ELR (cell line): ENCODE results near the gene SART3.
A peak's percentile ranks its signal among the peaks of the same experiment; 100 is the strongest.

ENCODE experiments used
- DNase-seq: peaks from one replicate; pipeline ENCODE4 v3.0.0-alpha.2; 2015; ENCODE audit warnings: low read depth

Gene SART3

GRCh38 chr12:108560752-108561719 lies at the start of gene SART3:
SART3 (minus strand) TSS chr12:108561173; CDS start chr12:108561154, 19 bp downstream.
- peak; percentile 94 for DNase-seq

- DNase-seq, result no peak
Observed at GRCh38 chr12:108610336-108610815, 49.4 kb upstream of the SART3 start.

GRCh38 chr12:108609537-108610335 lies 48.8 kb upstream of the SART3 start:
- DNase-seq, result no peak

- DNase-seq, result no peak
Observed at GRCh38 chr12:108608616-108609015, 47.6 kb upstream of the SART3 start.

GRCh38 chr12:108607981-108608600 lies 47.1 kb upstream of the SART3 start:
- DNase-seq, result no peak

- no peak for DNase-seq
Observed at GRCh38 chr12:108606492-108606891, 45.5 kb upstream of the SART3 start.

- no peak for DNase-seq
Observed at GRCh38 chr12:108605690-108606406, 44.9 kb upstream of the SART3 start.

GRCh38 chr12:108605000-108605689 lies 44.2 kb upstream of the SART3 start:
- DNase-seq, result peak; percentile 44

GRCh38 chr12:108604208-108604941 lies 43.4 kb upstream of the SART3 start:
- DNase-seq, result no peak

- DNase-seq, result no peak
Observed at GRCh38 chr12:108603743-108604142, 42.8 kb upstream of the SART3 start.

GRCh38 chr12:108602976-108603704 lies 42.2 kb upstream of the SART3 start:
- no peak for DNase-seq

- no peak for DNase-seq
Observed at GRCh38 chr12:108602209-108602705, 41.3 kb upstream of the SART3 start.

GRCh38 chr12:108600702-108601007 lies 39.7 kb upstream of the SART3 start:
- DNase-seq, result no peak

GRCh38 chr12:108599948-108600701 lies 39.2 kb upstream of the SART3 start:
- no peak for DNase-seq

- DNase-seq, result no peak
Observed at GRCh38 chr12:108599541-108599940, 38.6 kb upstream of the SART3 start.

GRCh38 chr12:108598553-108599250 lies 37.7 kb upstream of the SART3 start:
- DNase-seq, result no peak

- peak; percentile 14 for DNase-seq
Observed at GRCh38 chr12:108597559-108598471, 36.8 kb upstream of the SART3 start, which contains the start of gene TMEM119. TMEM119 (minus strand) TSS chr12:108598084; CDS start chr12:108592383, 5,701 bp downstream.
